Measurements from ENCODE around the gene MARF1. TPM values are rescaled to one million over a fixed set of nuclear protein-coding genes. Genes with fewer than 3 reads are reported as not detected.

Gene MARF1
- total RNA-seq, 3 donors from 2014 or later, result 60.1 to 162 (median 90.9) TPM

DNA sequence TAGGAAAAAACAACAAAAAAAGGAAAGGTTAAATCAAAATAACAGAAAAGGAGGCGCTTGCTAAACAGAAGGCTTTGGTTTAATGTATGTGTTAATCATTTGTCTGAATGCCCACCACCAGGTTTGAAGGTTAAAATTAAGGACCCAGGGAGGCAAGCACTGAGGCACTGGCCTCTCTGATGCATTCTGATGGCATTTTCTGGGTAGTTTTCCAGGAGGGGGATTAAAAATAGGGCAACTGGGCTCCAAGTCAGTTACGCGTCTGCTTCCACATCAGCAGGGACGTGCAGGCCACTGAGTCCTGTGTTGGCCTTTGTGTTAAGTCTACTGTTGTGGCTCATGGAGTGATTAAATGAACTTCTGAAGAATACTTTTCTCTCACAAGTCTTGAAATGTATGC, 26.9 kb downstream of the MARF1 start:
- intact Hi-C loops (cut with DNase I, micrococcal nuclease), result no loop called here
- ATAC-seq (no peak), DNase-seq (no peak)
- no peak overlapping the region for H3K4me3 ChIP-seq
- TF ChIP-seq, protein P1, sequence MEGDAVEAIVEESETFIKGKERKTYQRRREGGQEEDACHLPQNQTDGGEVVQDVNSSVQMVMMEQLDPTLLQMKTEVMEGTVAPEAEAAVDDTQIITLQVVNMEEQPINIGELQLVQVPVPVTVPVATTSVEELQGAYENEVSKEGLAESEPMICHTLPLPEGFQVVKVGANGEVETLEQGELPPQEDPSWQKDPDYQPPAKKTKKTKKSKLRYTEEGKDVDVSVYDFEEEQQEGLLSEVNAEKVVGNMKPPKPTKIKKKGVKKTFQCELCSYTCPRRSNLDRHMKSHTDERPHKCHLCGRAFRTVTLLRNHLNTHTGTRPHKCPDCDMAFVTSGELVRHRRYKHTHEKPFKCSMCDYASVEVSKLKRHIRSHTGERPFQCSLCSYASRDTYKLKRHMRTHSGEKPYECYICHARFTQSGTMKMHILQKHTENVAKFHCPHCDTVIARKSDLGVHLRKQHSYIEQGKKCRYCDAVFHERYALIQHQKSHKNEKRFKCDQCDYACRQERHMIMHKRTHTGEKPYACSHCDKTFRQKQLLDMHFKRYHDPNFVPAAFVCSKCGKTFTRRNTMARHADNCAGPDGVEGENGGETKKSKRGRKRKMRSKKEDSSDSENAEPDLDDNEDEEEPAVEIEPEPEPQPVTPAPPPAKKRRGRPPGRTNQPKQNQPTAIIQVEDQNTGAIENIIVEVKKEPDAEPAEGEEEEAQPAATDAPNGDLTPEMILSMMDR (IDR thresholded peaks at IDR 0.05), result no peak
- H3K36me3 ChIP-seq (ENCODE audit: low read depth), result peaks cover 7% of the 10 kb centered on the region
- H3K4me1 ChIP-seq (ENCODE audit: low read depth), result no peaks in the 10 kb centered on the region
- H3K9me3 ChIP-seq, result no peaks in the 10 kb centered on the region

DNA sequence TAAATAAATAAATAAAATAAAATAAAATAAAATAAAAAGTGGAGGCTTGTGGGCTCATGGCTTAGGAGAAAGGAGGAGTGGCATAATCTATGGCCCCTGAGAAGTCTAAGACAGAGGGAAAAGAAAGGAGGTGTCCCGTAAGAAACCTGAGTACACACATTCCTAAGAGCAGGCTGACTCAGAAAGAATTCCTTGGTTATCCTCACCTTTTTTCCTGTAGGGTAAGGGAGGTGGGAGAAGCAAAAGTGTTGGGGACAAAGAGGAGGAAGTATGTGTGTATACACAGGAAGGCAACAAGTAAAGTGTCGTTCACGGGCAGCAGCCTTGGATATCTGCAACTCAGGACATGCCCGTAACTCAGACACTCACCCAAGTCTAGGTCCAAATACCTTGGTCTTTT, 29.3 kb downstream of the MARF1 start:
- Histone ChIP-seq H3K4me3 (no peak overlapping the region), H3K36me3 (ENCODE audit: low read depth) (peaks cover 7% of the 10 kb centered on the region), H3K9me3 (no peaks in the 10 kb centered on the region), H3K4me1 (ENCODE audit: low read depth) (no peaks in the 10 kb centered on the region)
- ATAC-seq (no peak), DNase-seq (no peak)
- intact Hi-C loops (cut with DNase I, micrococcal nuclease), result no loop called here
- TF ChIP-seq, protein P1 (IDR thresholded peaks at IDR 0.05), result no peak

DNA sequence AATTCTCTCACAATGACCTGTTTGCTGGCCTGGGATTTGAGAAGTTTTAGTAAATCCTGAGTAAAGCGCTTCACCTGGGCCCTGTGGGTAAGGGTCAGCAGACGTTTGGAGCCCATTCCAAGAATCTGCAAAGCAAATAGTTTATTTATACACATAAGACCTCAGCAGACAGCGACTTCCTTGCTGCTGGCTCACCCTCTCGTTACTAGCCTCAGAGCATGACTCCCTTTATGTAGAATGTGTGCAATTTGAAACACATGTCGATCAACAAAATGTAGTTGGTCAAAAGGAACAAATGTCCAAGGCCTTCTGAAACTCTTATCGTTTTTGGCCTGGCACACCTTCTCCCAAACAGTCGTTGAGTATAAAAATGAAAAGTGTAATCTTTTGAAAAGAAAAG, 31.3 kb downstream of the MARF1 start:
- Histone ChIP-seq H3K9me3 (no peaks in the 10 kb centered on the region), H3K36me3 (ENCODE audit: low read depth) (peaks cover 7% of the 10 kb centered on the region), H3K4me3 (no peak overlapping the region), H3K4me1 (ENCODE audit: low read depth) (no peaks in the 10 kb centered on the region)
- DNase-seq, result no peak
- intact Hi-C loops (cut with DNase I, micrococcal nuclease), result no loop called here
- no peak for ATAC-seq
- TF ChIP-seq, protein P1 (IDR thresholded peaks at IDR 0.05), result no peak

DNA sequence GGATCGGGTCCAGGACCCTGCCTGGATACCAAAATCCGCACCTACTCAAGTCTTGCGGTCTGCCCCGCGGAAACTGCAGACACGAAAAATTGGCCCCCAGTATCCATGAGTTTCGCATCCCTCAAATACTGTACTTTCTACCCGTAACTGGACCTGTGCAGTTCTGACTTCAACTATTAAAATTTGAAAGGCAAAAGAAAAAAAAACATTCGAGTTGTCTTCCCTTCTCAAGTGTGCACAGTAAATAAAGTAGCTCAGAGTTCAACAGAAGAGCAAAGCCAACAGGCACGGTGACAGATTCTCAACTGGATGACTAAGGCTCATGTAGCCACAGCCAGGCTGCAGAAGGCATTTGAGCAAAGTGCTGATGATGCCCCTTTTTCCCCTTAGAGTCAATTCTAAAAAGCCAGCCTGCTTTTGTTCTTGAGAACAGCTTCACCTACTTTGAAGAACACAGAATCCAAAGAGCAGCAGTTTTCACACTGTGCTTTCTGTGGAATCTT, 32.5 kb downstream of the MARF1 start:
- Histone ChIP-seq H3K36me3 (ENCODE audit: low read depth) (no peaks in the 10 kb centered on the region), H3K4me3 (no peak overlapping the region), H3K4me1 (ENCODE audit: low read depth) (no peaks in the 10 kb centered on the region), H3K9me3 (no peaks in the 10 kb centered on the region)
- no peak for DNase-seq
- intact Hi-C loops (cut with DNase I, micrococcal nuclease), result no loop called here
- ATAC-seq, result no peak
- TF ChIP-seq, protein P1 (IDR thresholded peaks at IDR 0.05), result no peak

DNA sequence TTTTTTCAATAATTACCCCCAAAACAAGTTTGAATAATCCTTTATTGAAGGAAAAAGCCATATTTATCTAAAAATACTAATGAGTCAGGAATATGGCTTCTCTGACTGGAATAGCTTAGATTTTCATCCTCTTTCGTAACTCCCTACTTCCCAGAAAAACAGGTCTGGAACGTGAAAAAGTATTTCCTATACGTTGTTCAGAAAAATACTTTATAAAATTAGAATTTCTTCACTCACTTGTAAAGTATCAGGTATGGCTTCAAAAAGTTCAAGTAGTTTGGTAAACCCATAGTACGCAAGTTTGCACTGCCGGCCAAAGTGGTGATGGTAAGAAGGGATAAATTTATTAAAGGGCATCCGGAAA, 33.7 kb downstream of the MARF1 start:
- Histone ChIP-seq H3K4me1 (ENCODE audit: low read depth) (no peaks in the 10 kb centered on the region), H3K9me3 (no peaks in the 10 kb centered on the region), H3K36me3 (ENCODE audit: low read depth) (no peaks in the 10 kb centered on the region), H3K4me3 (no peak overlapping the region)
- no peak for ATAC-seq
- TF ChIP-seq, protein P1 (IDR thresholded peaks at IDR 0.05), result no peak
- no peak for DNase-seq
- intact Hi-C loops (cut with DNase I, micrococcal nuclease), result no loop called here
